ENCODE results near the gene CALML6. TPM values are rescaled to one million over a fixed set of nuclear protein-coding genes. Genes with fewer than 3 reads are reported as not detected.

Gene CALML6
- polyA plus RNA-seq, 1 donor from 2014 or later: not detected

- Histone ChIP-seq H3K27me3 (ENCODE audit: insufficient read depth, low read depth, low read length) (no peaks in the 10 kb centered on the region), H3K9me3 (ENCODE audit: low read length) (no peaks in the 10 kb centered on the region), H3K36me3 (ENCODE audit: insufficient read depth, low read length) (no peaks in the 10 kb centered on the region), H3K9me2 (ENCODE audit: insufficient read depth, low read length) (no peaks in the 10 kb centered on the region), H4K20me1 (ENCODE audit: insufficient read depth) (no peaks in the 10 kb centered on the region), H3K4me2 (ENCODE audit: low read length) (no peak overlapping the region), H3K79me2 (replicated peaks; ENCODE audit: insufficient read depth, low read length) (no peaks in the 10 kb centered on the region), H3F3A (ENCODE audit: insufficient read depth, low read length, poor library complexity, severe bottlenecking) (no peaks in the 10 kb centered on the region), H3K27ac (ENCODE audit: low read length) (no peak overlapping the region), H3K9ac (ENCODE audit: low read length) (no peak overlapping the region), H3K4me3 (ENCODE audit: low read length) (no peak overlapping the region), H2AFZ (ENCODE audit: low read depth, low read length) (no peak overlapping the region)
- TF ChIP-seq MXI1 (conservative IDR thresholded peaks at IDR 0.05; ENCODE audit: poor library complexity, severe bottlenecking) (no peak), SMC3 (conservative IDR thresholded peaks at IDR 0.05; ENCODE audit: poor library complexity) (no peak), CTCF (IDR thresholded peaks at IDR 0.05; ENCODE audit: poor library complexity, severe bottlenecking) (no peak), POLR2AphosphoS5 (IDR thresholded peaks at IDR 0.05) (no peak), EZH2 (IDR thresholded peaks at IDR 0.05; ENCODE audit: borderline replicate concordance, insufficient read depth, low read length, poor library complexity, severe bottlenecking) (no peak), EP300 (conservative IDR thresholded peaks at IDR 0.05; ENCODE audit: poor library complexity, severe bottlenecking) (no peak), RAD21 (conservative IDR thresholded peaks at IDR 0.05) (no peak), TAF1 (IDR thresholded peaks at IDR 0.05; ENCODE audit: low read depth) (no peak)
- TF ChIP-seq, protein P1, sequence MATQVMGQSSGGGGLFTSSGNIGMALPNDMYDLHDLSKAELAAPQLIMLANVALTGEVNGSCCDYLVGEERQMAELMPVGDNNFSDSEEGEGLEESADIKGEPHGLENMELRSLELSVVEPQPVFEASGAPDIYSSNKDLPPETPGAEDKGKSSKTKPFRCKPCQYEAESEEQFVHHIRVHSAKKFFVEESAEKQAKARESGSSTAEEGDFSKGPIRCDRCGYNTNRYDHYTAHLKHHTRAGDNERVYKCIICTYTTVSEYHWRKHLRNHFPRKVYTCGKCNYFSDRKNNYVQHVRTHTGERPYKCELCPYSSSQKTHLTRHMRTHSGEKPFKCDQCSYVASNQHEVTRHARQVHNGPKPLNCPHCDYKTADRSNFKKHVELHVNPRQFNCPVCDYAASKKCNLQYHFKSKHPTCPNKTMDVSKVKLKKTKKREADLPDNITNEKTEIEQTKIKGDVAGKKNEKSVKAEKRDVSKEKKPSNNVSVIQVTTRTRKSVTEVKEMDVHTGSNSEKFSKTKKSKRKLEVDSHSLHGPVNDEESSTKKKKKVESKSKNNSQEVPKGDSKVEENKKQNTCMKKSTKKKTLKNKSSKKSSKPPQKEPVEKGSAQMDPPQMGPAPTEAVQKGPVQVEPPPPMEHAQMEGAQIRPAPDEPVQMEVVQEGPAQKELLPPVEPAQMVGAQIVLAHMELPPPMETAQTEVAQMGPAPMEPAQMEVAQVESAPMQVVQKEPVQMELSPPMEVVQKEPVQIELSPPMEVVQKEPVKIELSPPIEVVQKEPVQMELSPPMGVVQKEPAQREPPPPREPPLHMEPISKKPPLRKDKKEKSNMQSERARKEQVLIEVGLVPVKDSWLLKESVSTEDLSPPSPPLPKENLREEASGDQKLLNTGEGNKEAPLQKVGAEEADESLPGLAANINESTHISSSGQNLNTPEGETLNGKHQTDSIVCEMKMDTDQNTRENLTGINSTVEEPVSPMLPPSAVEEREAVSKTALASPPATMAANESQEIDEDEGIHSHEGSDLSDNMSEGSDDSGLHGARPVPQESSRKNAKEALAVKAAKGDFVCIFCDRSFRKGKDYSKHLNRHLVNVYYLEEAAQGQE (IDR thresholded peaks at IDR 0.05; ENCODE audit: borderline replicate concordance): no peak
Measured at GRCh38 chr1:1956586-1957532, 41.8 kb downstream of the CALML6 start.

DNA sequence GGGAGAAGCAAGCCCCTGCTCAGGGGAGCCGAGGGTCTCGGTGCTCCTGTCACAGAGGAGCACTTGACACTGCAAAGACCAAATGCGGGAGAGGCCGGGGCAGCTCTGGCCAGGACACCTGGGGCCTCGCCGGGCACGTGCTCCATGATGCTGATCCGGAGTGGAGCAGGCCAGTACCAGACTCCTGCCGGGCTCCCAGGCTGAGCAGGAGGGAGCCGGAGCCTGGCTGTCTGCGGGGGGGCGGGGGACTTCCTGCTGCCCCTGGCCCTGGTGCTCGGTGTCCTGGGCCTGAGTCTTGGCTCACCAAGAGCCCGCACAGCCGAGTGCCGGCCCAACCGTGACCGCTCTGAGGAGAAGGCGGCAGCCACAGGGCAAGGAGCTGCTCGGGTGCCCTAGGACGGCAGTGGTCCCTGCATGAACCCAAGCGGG, 42.5 kb downstream of the CALML6 start:
- Histone ChIP-seq H3K9me2 (ENCODE audit: insufficient read depth, low read length) (no peaks in the 10 kb centered on the region), H3F3A (ENCODE audit: insufficient read depth, low read length, poor library complexity, severe bottlenecking) (no peaks in the 10 kb centered on the region)

More for the DNA sequence above, 42.5 kb downstream of the CALML6 start:
- H3K27me3 ChIP-seq (ENCODE audit: insufficient read depth, low read depth, low read length): no peaks in the 10 kb centered on the region
- H3K27ac ChIP-seq (ENCODE audit: low read length): no peak overlapping the region
- TF ChIP-seq SMC3 (conservative IDR thresholded peaks at IDR 0.05; ENCODE audit: poor library complexity) (no peak), POLR2AphosphoS5 (IDR thresholded peaks at IDR 0.05) (no peak), TAF1 (IDR thresholded peaks at IDR 0.05; ENCODE audit: low read depth) (no peak), EP300 (conservative IDR thresholded peaks at IDR 0.05; ENCODE audit: poor library complexity, severe bottlenecking) (no peak), MXI1 (conservative IDR thresholded peaks at IDR 0.05; ENCODE audit: poor library complexity, severe bottlenecking) (no peak), CTCF (IDR thresholded peaks at IDR 0.05; ENCODE audit: poor library complexity, severe bottlenecking) (no peak), RAD21 (conservative IDR thresholded peaks at IDR 0.05) (no peak), EZH2 (IDR thresholded peaks at IDR 0.05; ENCODE audit: borderline replicate concordance, insufficient read depth, low read length, poor library complexity, severe bottlenecking) (no peak)
- TF ChIP-seq, protein P1 (IDR thresholded peaks at IDR 0.05; ENCODE audit: borderline replicate concordance): no peak
- no peak overlapping the region for H2AFZ ChIP-seq (ENCODE audit: low read depth, low read length)
- no peak overlapping the region for H3K9ac ChIP-seq (ENCODE audit: low read length)
- H4K20me1 ChIP-seq (ENCODE audit: insufficient read depth): no peaks in the 10 kb centered on the region
- no peak overlapping the region for H3K4me3 ChIP-seq (ENCODE audit: low read length)
- no peak overlapping the region for H3K4me2 ChIP-seq (ENCODE audit: low read length)
- H3K79me2 ChIP-seq (replicated peaks; ENCODE audit: insufficient read depth, low read length): no peaks in the 10 kb centered on the region
- H3K36me3 ChIP-seq (ENCODE audit: insufficient read depth, low read length): no peaks in the 10 kb centered on the region
- H3K9me3 ChIP-seq (ENCODE audit: low read length): no peaks in the 10 kb centered on the region
